CD4-positive, CD25-positive, alpha-beta regulatory T cell (primary cell): ENCODE results near the gene CISD2. TPM values are rescaled to one million over a fixed set of nuclear protein-coding genes. Genes with fewer than 3 reads are reported as not detected.
A peak's percentile ranks its signal among the peaks of the same experiment; 100 is the strongest.
"Not testable (repeated sequence)": the region's sequence is repeated elsewhere in the genome, so short reads cannot be mapped to it uniquely, and the experiment has no call there.

Source experiments
- ATAC-seq, 2 donors: fragments of 150-1000 bp; cut with Tn5 transposase; one replicate each; pipeline ENCODE4 v1.10.0; 2021; ENCODE audit warnings: low read depth in 2 of 2, moderate number of reproducible peaks in 2 of 2, moderate library complexity in 1 of 2
- DNase-seq, 3 donors: peaks; one replicate each; pipeline versions ENCODE4 v3.0.0 to v3.0.0-alpha.2; 2012 to 2022; ENCODE audit warnings: mixed read lengths in 1 of 3
- H3K27ac ChIP-seq: one replicate; pipeline ENCODE4 v1.7.0; 2013; ENCODE audit warnings: mild to moderate bottlenecking, low read length; ENCODE audit not compliant: insufficient read depth, poor library complexity, severe bottlenecking
- H3K27me3 ChIP-seq: one replicate; pipeline ENCODE4 v1.7.0; 2013; ENCODE audit warnings: low read length; ENCODE audit not compliant: control insufficient read depth, insufficient read depth
- H3K36me3 ChIP-seq: one replicate; pipeline ENCODE4 v1.7.0; 2013; ENCODE audit warnings: mild to moderate bottlenecking, low read length, moderate library complexity; ENCODE audit not compliant: control insufficient read depth, insufficient read depth
- H3K4me1 ChIP-seq: 2 replicates; pipeline ENCODE4 v1.7.0; 2013; ENCODE audit warnings: mild to moderate bottlenecking, low read length; ENCODE audit not compliant: insufficient read depth, control insufficient read depth, poor library complexity, severe bottlenecking
- H3K4me3 ChIP-seq: one replicate; pipeline ENCODE4 v1.7.0; 2013; ENCODE audit warnings: low read depth, mild to moderate bottlenecking, low read length, moderate library complexity
- H3K9me3 ChIP-seq, 2 experiments: 1 replicate in 1 of 2; 2 replicates in 1 of 2; pipeline ENCODE4 v1.7.0; 2013; ENCODE audit warnings: low read length in 2 of 2, mild to moderate bottlenecking in 1 of 2, moderate library complexity in 1 of 2; ENCODE audit not compliant: control insufficient read depth in 2 of 2
- H3K27ac Mint-ChIP-seq, 3 donors: one replicate each; pipeline ENCODE4 v1.8.0; 2020 to 2022; ENCODE audit warnings: mild to moderate bottlenecking in 3 of 3, mixed read lengths in 3 of 3, moderate library complexity in 2 of 3
- H3K27me3 Mint-ChIP-seq: one replicate; pipeline ENCODE4 v1.8.0; 2022; ENCODE audit warnings: mild to moderate bottlenecking, mixed read lengths
- H3K36me3 Mint-ChIP-seq: one replicate; pipeline ENCODE4 v1.8.0; 2020; ENCODE audit warnings: mixed read lengths
- H3K4me1 Mint-ChIP-seq, 4 donors: one replicate each; pipeline ENCODE4 v1.8.0; 2020 to 2022; ENCODE audit warnings: mixed read lengths in 4 of 4, mild to moderate bottlenecking in 1 of 4
- H3K4me3 Mint-ChIP-seq, 4 donors: one replicate each; pipeline ENCODE4 v1.8.0; 2020 to 2022; ENCODE audit warnings: mild to moderate bottlenecking in 4 of 4, mixed read lengths in 4 of 4, moderate library complexity in 3 of 4
- H3K9me3 Mint-ChIP-seq, 7 donors: one replicate each; pipeline ENCODE4 v1.8.0; 2020 to 2022; ENCODE audit warnings: mixed read lengths in 7 of 7, mild to moderate bottlenecking in 3 of 7, moderate library complexity in 2 of 7
- polyA plus RNA-seq, 4 donors: library from polyadenylated mRNA; unstranded; fragments of 300-500 nt; fragmentation: Illumina TruSeq; gene quantifications; one replicate each; pipeline ENCODE4 v1.2.3, GENCODE V29; 2021
- total RNA-seq: library from RNA; stranded (reverse); gene quantifications from one replicate; pipeline ENCODE4 v1.2.3, GENCODE V29; 2022

Gene CISD2
- total and polyA plus RNA-seq, 5 donors from 2014 or later, result 17.6 to 42.3 (median 30.2) TPM

DNA sequence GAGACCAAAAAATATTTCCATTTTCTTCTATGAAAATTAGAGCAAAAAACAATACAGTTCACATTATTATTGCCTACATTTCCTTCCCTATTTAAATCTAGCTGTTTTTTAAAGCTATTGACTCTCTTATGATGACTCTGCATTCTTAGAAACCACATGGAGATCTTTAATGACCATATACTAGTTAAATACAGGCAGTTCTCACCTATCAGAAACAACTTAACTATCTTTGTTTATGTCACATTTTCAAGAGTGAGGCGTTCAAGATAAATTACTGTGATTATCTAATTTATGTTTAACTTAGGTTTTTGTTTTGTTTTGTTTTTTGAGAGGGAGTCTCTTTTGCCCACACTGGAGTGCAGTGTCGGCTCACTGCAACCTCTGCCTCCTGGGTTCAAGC is 3.0 kb downstream of the CISD2 start:
- Histone ChIP-seq H3K36me3 (peaks cover 8% of the 10 kb centered on the region), H3K4me1 (peaks cover 40% of the 10 kb centered on the region), H3K27ac (peak overlapping the region; percentile 98), H3K4me3 (peak overlapping the region; percentile 33), H3K27me3 (no peaks in the 10 kb centered on the region), H3K9me3 (peaks cover 0 to under 1% of the 10 kb centered on the region in 2 experiments)
- Mint-ChIP-seq H3K27ac (peak overlapping the region in 2 of 3 donors; percentile 8 to 100), H3K4me1 (peaks cover 27 to 60% (median 40%) of the 10 kb centered on the region in 4 donors), H3K4me3 (peak overlapping the region in 1 of 4 donors; percentile 1), H3K27me3 (no peaks in the 10 kb centered on the region), H3K9me3 (peaks cover 0 to 5% (median 0%) of the 10 kb centered on the region in 7 donors), H3K36me3 (peaks cover 35% of the 10 kb centered on the region)
- peak in 1 of 3 donors; percentile 49 for DNase-seq
- no peak for ATAC-seq

DNA sequence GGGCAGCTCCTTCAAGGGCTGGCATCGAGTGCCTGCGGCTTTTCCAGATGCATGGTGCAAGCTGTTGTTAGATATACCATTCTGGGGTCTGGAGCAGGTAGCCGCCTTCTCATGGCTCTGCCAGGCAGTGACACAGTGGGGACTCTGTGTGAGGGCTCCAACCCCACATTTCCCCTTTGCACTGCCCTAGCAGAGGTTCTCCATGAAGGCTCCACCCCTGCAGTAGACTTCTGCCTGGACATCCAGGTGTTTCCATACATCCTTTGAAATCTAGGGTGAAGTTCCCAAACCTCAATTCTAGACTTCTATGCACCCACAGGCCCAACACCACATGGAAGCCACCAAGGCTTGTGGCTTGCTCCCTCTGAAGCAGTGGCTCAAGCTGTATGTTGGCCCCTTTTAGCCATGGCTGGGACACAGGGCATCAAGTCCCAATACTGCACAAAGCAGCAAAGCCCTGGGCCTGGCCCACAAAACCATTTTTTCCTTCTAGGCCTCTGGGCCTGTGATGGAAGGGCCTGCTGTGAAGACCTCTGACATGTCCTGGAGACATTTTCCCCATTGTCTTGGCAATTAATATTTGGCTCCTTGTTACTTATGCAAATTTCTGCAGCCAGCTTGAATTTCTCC is 8.8 kb downstream of the CISD2 start:
- ATAC-seq, result not testable (repeated sequence)
- H3K36me3 Mint-ChIP-seq, result peaks cover 46% of the 10 kb centered on the region

DNA sequence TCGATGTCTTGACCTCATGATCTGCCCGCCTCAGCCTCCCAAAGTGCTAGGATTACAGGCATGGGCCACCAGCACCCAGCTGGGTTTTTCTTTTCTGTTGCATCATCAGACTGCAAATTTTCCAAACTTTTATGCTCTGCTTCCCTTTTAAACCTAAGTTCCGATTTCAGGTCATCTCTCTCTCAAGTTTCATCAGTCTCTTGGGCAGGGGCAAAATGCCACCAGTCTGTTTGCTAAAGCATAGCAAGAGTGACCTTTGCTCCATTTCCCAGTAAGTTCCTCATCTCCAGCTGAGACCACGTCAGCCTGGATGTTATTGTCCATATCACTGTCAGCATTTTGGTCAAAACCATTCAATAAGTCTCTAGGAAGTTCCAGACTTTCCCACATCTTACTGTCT is 9.6 kb downstream of the CISD2 start:
- H3K4me1 Mint-ChIP-seq, result peaks cover 9 to 26% (median 24%) of the 10 kb centered on the region in 4 donors
- peak overlapping the region in 1 of 4 donors; percentile 22 for H3K4me3 Mint-ChIP-seq
- H3K27ac Mint-ChIP-seq, result peak overlapping the region in 1 of 3 donors; percentile 71
- DNase-seq, H3K27me3 ChIP-seq, H3K27me3 Mint-ChIP-seq, ATAC-seq, H3K4me3 ChIP-seq, H3K27ac ChIP-seq, H3K4me1 ChIP-seq: not testable (repeated sequence)
- peaks cover 0 to 12% (median 2%) of the 10 kb centered on the region in 7 donors for H3K9me3 Mint-ChIP-seq
- peaks cover 4 to 11% of the 10 kb centered on the region in 2 experiments for H3K9me3 ChIP-seq
- peaks cover 39% of the 10 kb centered on the region for H3K36me3 Mint-ChIP-seq
- H3K36me3 ChIP-seq, result peaks cover 14% of the 10 kb centered on the region

More for the DNA sequence above, 8.8 kb downstream of the CISD2 start:
- H3K27me3 ChIP-seq, H3K27ac ChIP-seq, H3K27me3 Mint-ChIP-seq, DNase-seq, H3K27ac Mint-ChIP-seq, H3K4me3 Mint-ChIP-seq, H3K4me3 ChIP-seq, H3K4me1 ChIP-seq: not testable (repeated sequence)
- peaks cover 0 to 12% (median 2%) of the 10 kb centered on the region in 7 donors for H3K9me3 Mint-ChIP-seq
- Histone ChIP-seq H3K9me3 (peaks cover 4 to 11% of the 10 kb centered on the region in 2 experiments), H3K36me3 (peaks cover 14% of the 10 kb centered on the region)
- peaks cover 12 to 27% (median 23%) of the 10 kb centered on the region in 4 donors for H3K4me1 Mint-ChIP-seq

DNA sequence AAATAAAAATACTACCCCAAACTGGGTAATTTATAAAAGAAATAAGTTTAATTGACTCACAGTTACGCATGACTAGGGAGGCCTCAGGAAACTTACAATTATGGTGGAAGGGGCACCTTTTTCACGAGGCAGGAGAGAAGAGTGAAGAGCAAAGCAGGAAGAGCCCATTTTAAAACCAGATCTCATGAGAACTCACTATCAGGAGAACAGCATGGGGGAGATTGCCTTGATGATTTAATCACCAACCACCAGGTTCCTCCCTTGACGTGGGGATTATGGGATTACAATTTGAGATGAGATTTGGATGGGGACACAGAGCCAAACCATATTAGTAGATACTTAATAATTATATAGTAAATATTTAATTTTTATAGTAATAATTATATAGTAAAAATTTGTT is 10.1 kb downstream of the CISD2 start:
- no peak overlapping the region for H3K4me3 Mint-ChIP-seq
- no peak overlapping the region for H3K4me3 ChIP-seq
- H3K27ac ChIP-seq, result no peak overlapping the region
- H3K9me3 ChIP-seq, result peaks cover 4 to 11% of the 10 kb centered on the region in 2 experiments
- H3K27me3 Mint-ChIP-seq, result no peaks in the 10 kb centered on the region
- peaks cover 35% of the 10 kb centered on the region for H3K36me3 Mint-ChIP-seq
- H3K27ac Mint-ChIP-seq, result no peak overlapping the region
- H3K4me1 Mint-ChIP-seq, result peaks cover 15 to 29% (median 24%) of the 10 kb centered on the region in 4 donors
- no peak for DNase-seq
- peaks cover 14% of the 10 kb centered on the region for H3K36me3 ChIP-seq
- H3K9me3 Mint-ChIP-seq, result peaks cover 0 to 12% (median 2%) of the 10 kb centered on the region in 7 donors
- no peak for ATAC-seq
- no peaks in the 10 kb centered on the region for H3K4me1 ChIP-seq
- H3K27me3 ChIP-seq, result no peaks in the 10 kb centered on the region

DNA sequence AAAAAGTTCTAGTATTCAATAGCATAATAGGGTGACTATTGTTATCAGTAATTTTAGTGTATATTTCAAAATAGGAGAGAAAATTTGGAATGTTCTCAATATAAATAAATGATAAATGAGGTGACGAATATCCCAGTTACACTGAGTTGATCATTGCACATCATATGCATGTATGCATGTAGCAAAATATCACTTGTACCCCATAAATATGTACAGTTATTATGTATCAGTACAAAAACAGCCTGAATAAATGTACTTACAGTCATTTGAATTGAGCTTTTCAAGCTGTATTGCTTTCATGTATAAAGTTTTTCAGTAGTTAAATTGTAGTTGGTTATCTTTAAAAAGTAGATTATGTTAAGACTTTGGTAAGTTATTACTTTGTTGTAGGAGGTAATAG is 12.6 kb downstream of the CISD2 start:
- Mint-ChIP-seq H3K9me3 (peaks cover 0 to 11% (median 2%) of the 10 kb centered on the region in 7 donors), H3K27ac (peak overlapping the region in 1 of 3 donors; percentile 15), H3K4me1 (peaks cover 19 to 31% (median 23%) of the 10 kb centered on the region in 4 donors), H3K36me3 (peaks cover 25% of the 10 kb centered on the region), H3K27me3 (no peaks in the 10 kb centered on the region), H3K4me3 (no peak overlapping the region)
- H3K27me3 ChIP-seq, result no peaks in the 10 kb centered on the region
- ATAC-seq (no peak), DNase-seq (no peak)
- peaks cover 4 to 11% of the 10 kb centered on the region in 2 experiments for H3K9me3 ChIP-seq
- H3K4me1 ChIP-seq, result no peaks in the 10 kb centered on the region
- peaks cover 6% of the 10 kb centered on the region for H3K36me3 ChIP-seq
- no peak overlapping the region for H3K4me3 ChIP-seq
- no peak overlapping the region for H3K27ac ChIP-seq

DNA sequence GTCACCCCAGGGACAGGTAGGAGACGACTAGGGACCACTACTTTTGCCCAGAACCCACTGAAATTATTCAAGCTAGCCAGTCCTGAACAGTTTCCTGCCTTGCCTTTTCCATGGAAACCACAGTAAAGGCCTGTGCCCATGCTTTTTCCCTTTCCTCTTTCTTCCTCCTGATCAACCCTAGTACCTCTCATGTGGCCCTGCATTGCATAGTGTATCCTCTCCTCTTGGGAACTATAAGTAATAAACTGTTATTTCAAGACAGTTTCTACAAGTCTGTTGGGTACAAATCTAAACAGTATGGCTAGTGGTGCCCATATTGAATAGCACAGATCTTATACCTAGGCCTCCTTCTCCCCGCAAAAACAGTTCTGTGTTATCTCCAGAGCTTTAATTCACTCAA is 14.5 kb downstream of the CISD2 start:
- Mint-ChIP-seq H3K27me3 (no peaks in the 10 kb centered on the region), H3K27ac (no peak overlapping the region), H3K9me3 (peaks cover 0 to 2% (median 0%) of the 10 kb centered on the region in 7 donors), H3K4me1 (peaks cover 19 to 31% (median 22%) of the 10 kb centered on the region in 4 donors), H3K4me3 (no peak overlapping the region), H3K36me3 (peaks cover 16% of the 10 kb centered on the region)
- Histone ChIP-seq H3K4me3 (no peak overlapping the region), H3K27ac (no peak overlapping the region), H3K9me3 (no peaks in the 10 kb centered on the region), H3K36me3 (no peaks in the 10 kb centered on the region), H3K27me3 (no peaks in the 10 kb centered on the region), H3K4me1 (no peaks in the 10 kb centered on the region)
- DNase-seq (no peak), ATAC-seq (no peak)

DNA sequence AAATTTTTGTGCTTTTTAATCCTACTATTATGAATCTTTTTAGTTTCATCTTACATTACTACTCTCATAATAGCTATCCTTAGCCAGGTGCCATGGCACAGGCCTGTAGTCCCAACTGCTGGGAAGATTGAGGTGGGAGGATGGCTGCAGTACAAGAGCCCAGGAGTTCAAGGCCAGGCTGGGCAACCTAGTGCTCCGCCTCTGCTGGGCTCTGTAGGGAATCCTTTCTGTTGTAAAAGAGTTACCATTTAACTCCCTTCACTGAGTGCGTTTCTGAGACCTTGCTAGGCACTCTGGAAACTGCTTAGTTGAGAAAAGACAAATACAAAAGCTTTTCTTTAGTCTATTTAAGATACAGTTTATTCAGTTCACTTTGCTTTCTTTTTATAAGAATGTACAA is 19.8 kb downstream of the CISD2 start:
- not testable (repeated sequence) for H3K36me3 Mint-ChIP-seq, H3K4me3 Mint-ChIP-seq, H3K27ac Mint-ChIP-seq, H3K27me3 Mint-ChIP-seq, H3K9me3 Mint-ChIP-seq, H3K36me3 ChIP-seq, H3K4me1 ChIP-seq, H3K27me3 ChIP-seq, H3K9me3 ChIP-seq, H3K27ac ChIP-seq, DNase-seq, H3K4me3 ChIP-seq, ATAC-seq
- peaks cover 5 to 21% (median 10%) of the 10 kb centered on the region in 4 donors for H3K4me1 Mint-ChIP-seq

DNA sequence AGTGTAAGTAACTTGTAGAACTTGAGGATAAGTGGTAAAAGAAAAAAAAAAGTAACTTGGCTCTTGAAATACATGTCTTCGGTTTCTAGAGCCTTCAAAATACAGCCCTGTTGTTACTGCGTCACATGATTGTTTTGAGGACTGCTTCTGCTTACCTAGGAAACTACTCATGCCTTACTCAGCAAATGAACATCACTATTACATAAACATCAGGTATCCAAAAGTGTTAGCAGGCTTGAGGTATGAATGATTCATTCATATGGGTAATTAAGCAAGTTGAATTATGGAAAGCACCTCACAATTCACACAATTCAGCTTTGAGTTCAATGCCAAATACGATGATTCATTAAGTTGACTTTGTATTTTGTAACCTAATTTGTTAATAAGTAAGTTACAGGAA is 21.1 kb downstream of the CISD2 start:
- H3K36me3 ChIP-seq, H3K4me3 ChIP-seq, H3K27ac ChIP-seq, DNase-seq, H3K4me1 ChIP-seq, H3K27me3 Mint-ChIP-seq, H3K9me3 Mint-ChIP-seq, H3K9me3 ChIP-seq, ATAC-seq, H3K4me3 Mint-ChIP-seq, H3K27me3 ChIP-seq, H3K36me3 Mint-ChIP-seq: not testable (repeated sequence)
- peaks cover 0 to 14% (median 4%) of the 10 kb centered on the region in 4 donors for H3K4me1 Mint-ChIP-seq
- H3K27ac Mint-ChIP-seq, result peak overlapping the region in 1 of 3 donors; percentile 14
